H9 (cell line): ENCODE measurements around the gene NOD1. TPM values are rescaled to one million over a fixed set of nuclear protein-coding genes. Genes with fewer than 3 reads are reported as not detected.

Experiments
- DNase-seq: peaks from one replicate; pipeline ENCODE4 v3.0.0-alpha.2; 2017
- H2AFZ ChIP-seq: one replicate; pipeline ENCODE4 v1.6.1; 2013; ENCODE audit warnings: mild to moderate bottlenecking, low read length, control low read depth, moderate library complexity
- H2AK5ac ChIP-seq: 2 replicates; pipeline ENCODE4 v1.6.1; 2013; ENCODE audit warnings: low read length, control low read depth, mixed read lengths; ENCODE audit not compliant: insufficient read length
- H2BK120ac ChIP-seq: one replicate; pipeline ENCODE4 v1.6.1; 2013; ENCODE audit warnings: low read depth, mild to moderate bottlenecking, low read length, control low read depth, inconsistent platforms; ENCODE audit not compliant: poor library complexity, severe bottlenecking
- H2BK12ac ChIP-seq: 2 replicates; pipeline ENCODE4 v1.6.1; 2013; ENCODE audit warnings: low read length, control low read depth, mixed read lengths, low read depth; ENCODE audit not compliant: insufficient read length
- H2BK15ac ChIP-seq: 2 replicates; pipeline ENCODE4 v1.6.1; 2013; ENCODE audit warnings: low read depth, low read length, control low read depth
- H2BK20ac ChIP-seq: one replicate; pipeline ENCODE4 v1.6.1; 2013; ENCODE audit warnings: low read depth, mild to moderate bottlenecking, low read length, control low read depth, inconsistent platforms; ENCODE audit not compliant: poor library complexity, severe bottlenecking
- H2BK5ac ChIP-seq: 2 replicates; pipeline ENCODE4 v1.6.1; 2013; ENCODE audit warnings: low read length, control low read depth, mixed read lengths; ENCODE audit not compliant: insufficient read length
- H3K14ac ChIP-seq: 2 replicates; pipeline ENCODE4 v1.6.1; 2013; ENCODE audit warnings: low read length, control low read depth; ENCODE audit not compliant: insufficient read depth
- H3K18ac ChIP-seq: 2 replicates; pipeline ENCODE4 v1.6.1; 2013; ENCODE audit warnings: low read depth, mild to moderate bottlenecking, mixed read lengths, low read length, control low read depth; ENCODE audit not compliant: insufficient read length
- H3K23ac ChIP-seq: 2 replicates; pipeline ENCODE4 v1.6.1; 2013; ENCODE audit warnings: low read length, control low read depth, mixed read lengths, low read depth; ENCODE audit not compliant: insufficient read length
- H3K23me2 ChIP-seq: 2 replicates; pipeline ENCODE4 v1.6.1; 2013; ENCODE audit warnings: low read depth, mild to moderate bottlenecking, mixed read lengths, low read length, control low read depth; ENCODE audit not compliant: insufficient read length, poor library complexity, severe bottlenecking
- H3K27ac ChIP-seq: 2 replicates; pipeline ENCODE4 v1.5.1; 2013; ENCODE audit warnings: low read length, control low read depth, mixed read lengths, low read depth; ENCODE audit not compliant: insufficient read length
- H3K27me3 ChIP-seq: 2 replicates; pipeline ENCODE4 v1.6.1; 2013; ENCODE audit warnings: low read length, control low read depth, inconsistent platforms; ENCODE audit not compliant: insufficient read depth
- H3K4ac ChIP-seq: 2 replicates; pipeline ENCODE4 v1.6.1; 2013; ENCODE audit warnings: low read depth, mild to moderate bottlenecking, control low read depth, inconsistent platforms, low read length, moderate library complexity
- H3K4me1 ChIP-seq: 2 replicates; pipeline ENCODE4 v1.6.1; 2013; ENCODE audit warnings: low read length, control low read depth, inconsistent platforms; ENCODE audit not compliant: insufficient read depth
- H3K4me2 ChIP-seq: 2 replicates; pipeline ENCODE4 v1.6.1; 2013; ENCODE audit warnings: low read length, control low read depth, mixed read lengths; ENCODE audit not compliant: insufficient read length, insufficient read depth
- H3K56ac ChIP-seq: 2 replicates; pipeline ENCODE4 v1.6.1; 2013; ENCODE audit warnings: low read depth, mild to moderate bottlenecking, mixed read lengths, low read length, control low read depth; ENCODE audit not compliant: insufficient read length
- H3K79me1 ChIP-seq: 2 replicates; pipeline ENCODE4 v1.6.1; 2013; ENCODE audit warnings: low read depth, mild to moderate bottlenecking, moderate library complexity, low read length, control low read depth, inconsistent platforms; ENCODE audit not compliant: insufficient read depth, poor library complexity, severe bottlenecking
- H3K79me2 ChIP-seq: 2 replicates; pipeline ENCODE4 v1.6.1; 2013; ENCODE audit warnings: low read length, control low read depth, inconsistent platforms; ENCODE audit not compliant: insufficient read depth
- H3K9ac ChIP-seq: 2 replicates; pipeline ENCODE4 v1.6.1; 2013; ENCODE audit warnings: low read length, control low read depth, mixed read lengths; ENCODE audit not compliant: insufficient read length; ENCODE audit errors: extremely low read depth
- H3K9me3 ChIP-seq: one replicate; pipeline ENCODE4 v1.6.1; 2013; ENCODE audit warnings: low read depth, low read length, inconsistent platforms; ENCODE audit not compliant: control insufficient read depth
- H3T11ph ChIP-seq: one replicate; pipeline ENCODE4 v1.6.1; 2013; ENCODE audit warnings: mild to moderate bottlenecking, low read length, control low read depth, inconsistent platforms
- H4K20me1 ChIP-seq: one replicate; pipeline ENCODE4 v1.6.1; 2013; ENCODE audit not compliant: control insufficient read depth, insufficient read length, insufficient read depth
- H4K5ac ChIP-seq: 2 replicates; pipeline ENCODE4 v1.6.1; 2013; ENCODE audit warnings: low read depth, mild to moderate bottlenecking, mixed read lengths, low read length, control low read depth; ENCODE audit not compliant: insufficient read length
- H4K8ac ChIP-seq: replicated peaks from 2 replicates; pipeline ENCODE4 v1.6.1; 2013; ENCODE audit warnings: low read length, control low read depth, mixed read lengths, low read depth; ENCODE audit not compliant: insufficient read length
- H4K91ac ChIP-seq: 2 replicates; pipeline ENCODE4 v1.6.1; 2013; ENCODE audit warnings: low read depth, mild to moderate bottlenecking, moderate library complexity, mixed read lengths, low read length, control low read depth; ENCODE audit not compliant: insufficient read length
- H3K27ac Mint-ChIP-seq, 3 experiments: 2 replicates in 2 of 3; 3 replicates in 1 of 3; pipeline ENCODE4 v1.8.0; 2020 to 2021; ENCODE audit warnings: mixed read lengths in 3 of 3, mild to moderate bottlenecking in 1 of 3, moderate library complexity in 1 of 3
- H3K27me3 Mint-ChIP-seq: 2 replicates; pipeline ENCODE4 v1.8.0; 2021; ENCODE audit warnings: low read depth, mild to moderate bottlenecking, moderate library complexity, mixed read lengths
- H3K36me3 Mint-ChIP-seq, 3 experiments: 2 replicates in 2 of 3; 3 replicates in 1 of 3; pipeline ENCODE4 v1.8.0; 2020 to 2021; ENCODE audit warnings: low read depth in 3 of 3, mixed read lengths in 3 of 3; ENCODE audit not compliant: insufficient read depth in 1 of 3
- H3K4me1 Mint-ChIP-seq, 2 experiments: 2 replicates each; pipeline ENCODE4 v1.8.0; 2020; ENCODE audit warnings: mixed read lengths in 2 of 2
- H3K4me3 Mint-ChIP-seq, 2 experiments: 2 replicates in 1 of 2; 3 replicates in 1 of 2; pipeline ENCODE4 v1.8.0; 2020 to 2021; ENCODE audit warnings: mild to moderate bottlenecking in 2 of 2, mixed read lengths in 2 of 2, moderate library complexity in 1 of 2
- H3K9me3 Mint-ChIP-seq, 2 experiments: 2 replicates in 1 of 2; 3 replicates in 1 of 2; pipeline ENCODE4 v1.8.0; 2020; ENCODE audit warnings: mild to moderate bottlenecking in 2 of 2, mixed read lengths in 2 of 2, moderate library complexity in 1 of 2
- WGBS: extraction: QIAGEN DNeasy Blood & Tissue Kit; methylation state at CpG from one replicate; pipeline ENCODE4 v1.1.7; 2013; ENCODE audit warnings: missing lambda C conversion rate, low lambda C conversion rate, mixed read lengths; ENCODE audit not compliant: insufficient read length; ENCODE audit errors: extremely low coverage; 5-methylcytosine and 5-hydroxymethylcytosine counted together
- total RNA-seq: library from RNA; stranded (reverse); gene quantifications from 2 replicates; pipeline ENCODE4 v1.2.1, GENCODE V29; 2021
- TF ChIP-seq, protein P1 (sequence below): fragments of 200-600 bp; sonication (generic); conservative IDR thresholded peaks from 3 replicates; pipeline ENCODE4 v1.8.0; 2021; ENCODE audit warnings: antibody characterized with exemption, mild to moderate bottlenecking

The NOD1 gene
- total RNA-seq, 1 experiment from 2014 or later = 5.3 TPM

DNA sequence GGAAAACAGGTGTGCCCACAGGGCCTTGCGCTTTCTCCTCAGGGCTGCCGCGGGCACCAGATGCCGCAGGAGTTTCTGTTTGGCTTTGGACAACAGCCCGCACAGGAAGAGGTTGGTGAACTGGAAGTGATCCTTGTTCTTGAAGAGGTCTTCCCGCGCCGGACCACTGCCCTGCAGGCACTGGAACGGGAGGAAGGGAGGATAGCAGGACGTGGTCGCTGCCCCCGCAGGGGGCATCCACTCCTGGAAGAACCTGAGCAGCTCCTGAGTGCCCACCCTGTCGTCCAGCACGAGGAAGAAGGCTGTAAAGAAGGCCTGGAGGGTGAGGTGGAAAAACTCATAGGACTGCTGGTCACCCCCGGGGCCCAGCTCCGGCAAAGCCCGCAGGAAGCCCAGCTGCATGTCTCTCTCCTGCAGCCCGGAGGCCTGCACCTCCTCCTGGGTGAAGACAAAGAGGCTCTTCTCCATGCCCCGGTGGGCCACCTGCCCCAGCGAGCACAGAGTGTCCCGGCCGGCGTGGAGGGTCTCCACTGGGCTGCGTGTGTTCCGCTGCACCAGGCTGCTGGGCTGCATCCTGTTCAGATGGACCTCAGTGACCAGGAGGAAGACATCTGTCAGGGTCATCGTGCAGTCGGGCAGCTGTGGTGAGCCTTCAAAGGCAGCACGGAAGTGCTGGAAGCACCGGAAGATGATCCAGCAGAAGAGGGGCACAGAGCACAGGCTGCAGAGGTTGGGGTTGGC lies 26.9 kb downstream of the NOD1 start:
- no peak overlapping the region for H3K9ac ChIP-seq
- Mint-ChIP-seq H3K27ac (no peak overlapping the region), H3K36me3 (peaks cover 4 to 9% (median 7%) of the 10 kb centered on the region in 3 experiments; a peak in 4 of 7 replicates), H3K9me3 (no peaks in the 10 kb centered on the region; a peak in 1 of 5 replicates), H3K4me3 (no peak overlapping the region), H3K27me3 (no peaks in the 10 kb centered on the region), H3K4me1 (peaks cover 18 to 28% of the 10 kb centered on the region in 2 experiments)
- H4K91ac ChIP-seq = no peak overlapping the region
- H3K27ac ChIP-seq = no peak overlapping the region
- no peaks in the 10 kb centered on the region for H4K20me1 ChIP-seq
- H2BK5ac ChIP-seq = no peak overlapping the region
- no peaks in the 10 kb centered on the region for H3K23me2 ChIP-seq
- no peak for DNase-seq
- H3K79me2 ChIP-seq = no peaks in the 10 kb centered on the region
- no peaks in the 10 kb centered on the region for H3K4me1 ChIP-seq
- no peak overlapping the region for H4K8ac ChIP-seq
- H2BK15ac ChIP-seq = no peak overlapping the region; the same call in 1 of the 2 replicates
- no peak overlapping the region for H2AFZ ChIP-seq
- H3K18ac ChIP-seq = no peak overlapping the region
- H2AK5ac ChIP-seq = no peak overlapping the region
- no peak overlapping the region for H3K23ac ChIP-seq
- no peak overlapping the region for H3K4ac ChIP-seq
- no peak overlapping the region for H4K5ac ChIP-seq
- no peak overlapping the region for H3K4me2 ChIP-seq
- H2BK12ac ChIP-seq = no peak overlapping the region
- H3K79me1 ChIP-seq = no peaks in the 10 kb centered on the region
- H2BK120ac ChIP-seq = no peak overlapping the region
- H3T11ph ChIP-seq = no peak overlapping the region
- WGBS = no CpG with 5 or more reads among the region's 29 CpGs
- no peak overlapping the region for H2BK20ac ChIP-seq
- no peak overlapping the region for H3K56ac ChIP-seq
- no peaks in the 10 kb centered on the region for H3K9me3 ChIP-seq
- H3K14ac ChIP-seq = no peak overlapping the region
- H3K27me3 ChIP-seq = no peaks in the 10 kb centered on the region
- TF ChIP-seq, protein P1, sequence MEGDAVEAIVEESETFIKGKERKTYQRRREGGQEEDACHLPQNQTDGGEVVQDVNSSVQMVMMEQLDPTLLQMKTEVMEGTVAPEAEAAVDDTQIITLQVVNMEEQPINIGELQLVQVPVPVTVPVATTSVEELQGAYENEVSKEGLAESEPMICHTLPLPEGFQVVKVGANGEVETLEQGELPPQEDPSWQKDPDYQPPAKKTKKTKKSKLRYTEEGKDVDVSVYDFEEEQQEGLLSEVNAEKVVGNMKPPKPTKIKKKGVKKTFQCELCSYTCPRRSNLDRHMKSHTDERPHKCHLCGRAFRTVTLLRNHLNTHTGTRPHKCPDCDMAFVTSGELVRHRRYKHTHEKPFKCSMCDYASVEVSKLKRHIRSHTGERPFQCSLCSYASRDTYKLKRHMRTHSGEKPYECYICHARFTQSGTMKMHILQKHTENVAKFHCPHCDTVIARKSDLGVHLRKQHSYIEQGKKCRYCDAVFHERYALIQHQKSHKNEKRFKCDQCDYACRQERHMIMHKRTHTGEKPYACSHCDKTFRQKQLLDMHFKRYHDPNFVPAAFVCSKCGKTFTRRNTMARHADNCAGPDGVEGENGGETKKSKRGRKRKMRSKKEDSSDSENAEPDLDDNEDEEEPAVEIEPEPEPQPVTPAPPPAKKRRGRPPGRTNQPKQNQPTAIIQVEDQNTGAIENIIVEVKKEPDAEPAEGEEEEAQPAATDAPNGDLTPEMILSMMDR = no peak
